ENCODE results near the gene FUBP1.
A peak's percentile ranks its signal among the peaks of the same experiment; 100 is the strongest.
"Not testable (repeated sequence)": the region's sequence is repeated elsewhere in the genome, so short reads cannot be mapped to it uniquely, and the experiment has no call there.

FUBP1 gene

DNA sequence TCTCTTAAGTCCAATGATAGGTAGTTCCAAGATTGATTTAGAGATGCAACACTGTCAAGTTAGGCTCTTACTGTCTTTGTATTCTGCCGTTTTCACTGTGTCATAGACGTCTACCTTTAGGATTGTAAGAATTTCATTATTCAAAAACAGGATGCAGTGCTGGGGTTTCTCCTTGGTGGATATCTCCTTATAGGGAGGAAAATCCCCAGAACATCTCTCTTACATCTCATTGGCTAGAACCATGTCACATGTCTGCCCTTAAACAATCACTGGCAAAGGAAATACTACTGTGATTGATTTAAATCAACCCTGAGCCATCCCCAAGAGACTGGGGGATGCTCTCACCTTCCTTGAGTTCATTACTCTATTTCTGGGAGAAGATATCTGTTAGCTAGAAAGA lies 10.9 kb upstream of the FUBP1 start:
- DNase-seq (ENCODE audit: low spot score), result no peak

- no peak for DNase-seq (ENCODE audit: low spot score)
These were observed 9.0 kb upstream of the FUBP1 start for GRCh38 chr1:77987919-77988318.

- DNase-seq (ENCODE audit: low spot score), result no peak
These were observed 7.9 kb upstream of the FUBP1 start for GRCh38 chr1:77986810-77987209.

DNA sequence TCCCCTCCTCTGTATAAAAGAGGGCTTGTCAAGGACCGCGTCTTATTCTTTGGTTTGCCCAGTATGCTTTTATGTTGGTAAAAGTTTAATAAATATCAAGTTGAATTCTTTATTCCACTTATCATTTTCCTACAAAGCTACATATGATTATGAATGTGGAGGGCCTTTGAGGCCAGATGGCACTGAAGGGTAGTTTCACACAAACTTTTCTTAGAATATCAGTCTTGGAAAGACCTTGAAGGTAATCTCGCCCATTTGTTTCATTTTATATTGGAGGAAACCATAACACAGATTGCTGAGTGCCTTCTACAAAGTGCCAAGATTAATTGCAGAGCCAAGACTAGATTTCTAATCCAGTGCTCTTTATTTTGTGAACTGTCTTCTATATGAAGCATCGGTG lies 5.8 kb upstream of the FUBP1 start:
- no peak for DNase-seq (ENCODE audit: low spot score)

DNA sequence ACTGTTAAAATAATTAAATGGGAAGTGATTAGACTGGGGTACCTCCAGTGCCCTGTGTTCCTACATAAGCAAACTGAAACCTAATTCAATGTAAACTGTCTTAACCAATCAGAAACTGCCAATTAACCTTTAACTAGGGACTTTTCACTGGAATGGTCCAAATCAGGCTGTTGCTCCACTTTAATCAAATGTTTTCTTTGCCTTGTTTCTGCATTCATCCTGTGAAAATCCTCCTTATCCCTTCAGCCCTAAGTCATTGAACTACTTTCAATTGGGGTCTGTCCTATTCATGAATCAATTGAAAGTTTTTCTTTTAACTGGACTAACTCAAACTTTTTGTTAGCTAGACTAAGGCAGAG lies 5.1 kb upstream of the FUBP1 start:
- no peak for DNase-seq (ENCODE audit: low spot score)

DNA sequence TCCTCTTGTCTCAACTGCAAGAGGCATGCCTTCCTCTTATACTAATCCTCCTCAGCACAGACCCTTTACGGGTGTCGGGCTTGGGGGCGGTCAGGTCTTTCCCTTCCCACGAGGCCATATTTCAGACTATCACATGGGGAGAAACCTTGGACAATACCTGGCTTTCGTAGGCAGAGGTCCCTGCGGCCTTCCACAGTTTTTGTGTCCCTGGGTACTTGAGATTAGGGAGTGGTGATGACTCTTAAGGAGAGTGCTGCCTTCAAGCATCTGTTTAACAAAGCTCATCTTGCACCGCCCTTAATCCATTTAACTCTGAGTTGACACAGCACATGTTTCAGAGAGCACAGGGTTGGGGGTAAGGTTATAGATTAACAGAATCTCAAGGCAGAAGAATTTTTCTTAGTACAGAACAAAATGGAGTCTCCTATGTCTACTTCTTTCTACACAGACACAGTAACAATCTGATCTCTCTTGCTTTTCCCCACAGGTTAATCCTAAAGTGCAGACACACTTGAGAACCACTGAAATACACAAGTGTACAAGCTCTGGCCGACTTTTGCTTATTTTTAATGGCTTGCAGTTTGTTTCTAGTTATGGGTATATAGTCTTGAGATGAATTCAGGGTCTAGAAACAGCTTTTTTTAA lies 4.6 kb upstream of the FUBP1 start:
- not testable (repeated sequence) for DNase-seq (ENCODE audit: low spot score)

GRCh38 chr1:77978293-77978968 lies 441 bp downstream of the FUBP1 start:
- DNase-seq (ENCODE audit: low spot score), result peak; percentile 81

GRCh38 chr1:77977989-77978292 lies 931 bp downstream of the FUBP1 start:
- DNase-seq (ENCODE audit: low spot score), result no peak

GRCh38 chr1:77976433-77977076 lies 2.3 kb downstream of the FUBP1 start:
- DNase-seq (ENCODE audit: low spot score), result no peak

GRCh38 chr1:77975907-77976306 lies 3.0 kb downstream of the FUBP1 start:
- no peak for DNase-seq (ENCODE audit: low spot score)

GRCh38 chr1:77975386-77975785 lies 3.5 kb downstream of the FUBP1 start:
- DNase-seq (ENCODE audit: low spot score), result no peak

- DNase-seq (ENCODE audit: low spot score), result no peak
These were observed 6.8 kb downstream of the FUBP1 start for GRCh38 chr1:77972080-77972479.

DNA sequence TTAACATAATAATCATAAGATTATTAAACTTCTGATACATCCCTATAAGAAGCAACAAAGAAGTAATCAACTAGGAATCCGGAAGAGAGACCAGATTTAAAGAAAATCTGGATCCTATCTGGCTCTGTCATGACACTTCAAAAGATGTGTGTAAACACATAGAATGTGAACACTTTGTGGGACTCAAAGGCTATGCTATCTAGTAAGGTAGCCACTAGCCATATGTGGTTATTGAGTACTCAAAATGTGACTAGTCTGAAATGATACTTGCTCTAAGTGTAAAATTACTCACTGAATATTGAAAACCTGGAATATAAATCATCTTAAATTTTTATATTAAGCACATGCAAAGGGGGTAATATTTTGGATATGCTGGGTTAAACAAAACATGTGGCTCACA lies 8.7 kb downstream of the FUBP1 start:
- no peak for DNase-seq (ENCODE audit: low spot score)

GRCh38 chr1:77966291-77966690 lies 12.6 kb downstream of the FUBP1 start:
- no peak for DNase-seq (ENCODE audit: low spot score)

GRCh38 chr1:77961392-77961791 lies 17.5 kb downstream of the FUBP1 start:
- DNase-seq (ENCODE audit: low spot score), result no peak

DNA sequence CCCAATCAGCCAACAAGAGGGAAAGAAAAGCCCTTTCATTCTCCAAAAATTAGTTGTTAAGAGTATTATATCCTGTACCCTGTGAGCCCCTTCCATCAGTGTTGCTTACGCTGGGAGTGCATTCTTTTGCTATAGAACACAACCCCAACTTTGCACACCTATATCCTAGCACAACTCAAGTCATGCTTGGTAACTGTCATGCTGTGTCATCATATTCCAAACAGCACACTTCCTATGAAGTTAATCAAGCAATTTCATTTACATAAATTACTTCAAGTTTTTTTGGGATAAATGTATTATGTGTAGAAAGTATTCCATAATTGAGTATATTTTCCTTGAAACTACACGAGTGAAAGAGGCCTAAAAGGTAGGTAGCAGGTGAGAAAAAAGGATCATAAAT lies 20.0 kb downstream of the FUBP1 start:
- DNase-seq (ENCODE audit: low spot score), result no peak

- no peak for DNase-seq (ENCODE audit: low spot score)
These were observed 20.5 kb downstream of the FUBP1 start for GRCh38 chr1:77958391-77958790.

DNA sequence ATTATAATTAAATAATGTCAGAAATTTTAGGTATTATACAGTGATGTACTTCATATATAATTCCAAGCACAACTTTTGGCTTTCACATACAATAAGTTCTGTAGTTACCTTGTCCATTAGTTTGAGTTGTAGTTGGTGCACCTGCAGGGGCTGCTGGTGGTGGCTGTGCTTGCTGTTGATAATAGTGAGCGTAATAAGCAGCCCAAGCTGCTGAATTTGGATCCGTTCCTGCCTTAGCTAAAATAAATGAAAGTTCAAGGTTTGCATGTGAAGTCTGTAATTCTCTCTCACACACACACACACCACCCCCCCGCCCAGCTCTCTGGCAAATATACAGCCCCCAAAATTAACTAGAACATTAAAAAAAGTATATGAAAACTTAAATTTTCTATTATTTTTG lies 22.4 kb downstream of the FUBP1 start:
- DNase-seq (ENCODE audit: low spot score), result no peak

DNA sequence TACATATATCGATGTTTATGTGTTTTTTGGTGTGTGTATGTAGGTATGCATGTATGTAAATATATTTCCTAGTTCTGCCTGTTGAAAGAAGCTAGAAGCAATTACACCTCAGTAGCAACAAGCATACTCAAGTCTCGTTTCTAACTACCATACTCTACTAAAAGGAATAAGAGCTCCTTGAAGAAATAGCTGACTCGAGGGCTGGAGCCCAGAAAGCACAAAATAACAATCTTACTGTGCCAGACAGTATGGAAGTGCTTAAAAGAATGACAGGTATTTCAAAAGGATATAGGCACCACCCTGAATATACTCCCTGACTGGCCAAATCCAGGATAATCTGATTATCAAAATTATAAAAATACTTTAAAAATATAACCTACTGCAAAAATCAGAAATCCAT lies 23.2 kb downstream of the FUBP1 start:
- no peak for DNase-seq (ENCODE audit: low spot score)

GRCh38 chr1:77954521-77954920 lies 24.4 kb downstream of the FUBP1 start:
- no peak for DNase-seq (ENCODE audit: low spot score)

GRCh38 chr1:77953907-77954306 lies 25.0 kb downstream of the FUBP1 start:
- no peak for DNase-seq (ENCODE audit: low spot score)

- no peak for DNase-seq (ENCODE audit: low spot score)
These were observed 27.5 kb downstream of the FUBP1 start for GRCh38 chr1:77951328-77951727.

- DNase-seq (ENCODE audit: low spot score), result no peak
These were observed 28.0 kb downstream of the FUBP1 start for GRCh38 chr1:77950873-77951272.

Measured in Ammon's horn (tissue), 1 donor.